ENCODE measurements around the gene ABHD16A.

Gene ABHD16A

GRCh38 chr6:31702819-31703716, at the start of gene ABHD16A:
ABHD16A (minus strand) TSS chr6:31703324; CDS start chr6:31703281, 43 bp downstream.
- peak within 1 kb of the TSS; percentile 95 for H3K4me3 ChIP-seq (ENCODE audit: low read depth, low read length)
- TF ChIP-seq CTCF (IDR thresholded peaks at IDR 0.05; ENCODE audit: low read depth, low read length, missing control alignments), result no peak
- peak; percentile 97 for DNase-seq (ENCODE audit: low read depth)
- in situ Hi-C loops (cut with HindIII; ENCODE audit: low sequenced_read_pairs), result no loop called here

DNA sequence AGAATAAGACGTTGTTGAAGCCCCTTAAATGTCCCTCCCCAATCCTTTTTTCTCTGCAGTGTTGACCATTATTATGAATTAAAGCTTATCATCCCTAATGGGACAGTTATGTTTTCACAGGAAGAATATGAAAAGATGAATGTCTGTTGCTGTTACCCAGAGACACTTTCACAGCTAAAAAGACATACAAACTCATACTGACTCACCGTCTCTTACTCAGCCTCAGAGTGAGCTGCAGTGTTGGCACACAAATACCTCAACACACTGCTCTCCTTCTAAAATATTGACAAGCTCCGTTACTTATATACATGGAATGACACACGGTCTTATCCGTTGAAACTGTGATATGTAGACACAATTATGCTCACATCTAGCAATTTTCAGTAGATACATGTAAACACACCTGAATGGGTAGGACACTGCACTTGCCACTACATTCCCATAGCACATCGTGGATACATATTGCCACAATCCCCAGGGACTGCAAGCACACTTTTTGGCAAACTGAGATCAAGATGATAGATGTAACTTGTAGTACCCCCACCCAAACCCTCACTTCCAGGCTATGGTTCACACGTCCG, 49.7 kb upstream of the ABHD16A start:
- no peak overlapping the region for H3K4me3 ChIP-seq (ENCODE audit: low read depth, low read length)
- in situ Hi-C loops (cut with HindIII; ENCODE audit: low sequenced_read_pairs), result no loop called here
- TF ChIP-seq CTCF (IDR thresholded peaks at IDR 0.05; ENCODE audit: low read depth, low read length, missing control alignments), result no peak
- DNase-seq (ENCODE audit: low read depth), result no peak

DNA sequence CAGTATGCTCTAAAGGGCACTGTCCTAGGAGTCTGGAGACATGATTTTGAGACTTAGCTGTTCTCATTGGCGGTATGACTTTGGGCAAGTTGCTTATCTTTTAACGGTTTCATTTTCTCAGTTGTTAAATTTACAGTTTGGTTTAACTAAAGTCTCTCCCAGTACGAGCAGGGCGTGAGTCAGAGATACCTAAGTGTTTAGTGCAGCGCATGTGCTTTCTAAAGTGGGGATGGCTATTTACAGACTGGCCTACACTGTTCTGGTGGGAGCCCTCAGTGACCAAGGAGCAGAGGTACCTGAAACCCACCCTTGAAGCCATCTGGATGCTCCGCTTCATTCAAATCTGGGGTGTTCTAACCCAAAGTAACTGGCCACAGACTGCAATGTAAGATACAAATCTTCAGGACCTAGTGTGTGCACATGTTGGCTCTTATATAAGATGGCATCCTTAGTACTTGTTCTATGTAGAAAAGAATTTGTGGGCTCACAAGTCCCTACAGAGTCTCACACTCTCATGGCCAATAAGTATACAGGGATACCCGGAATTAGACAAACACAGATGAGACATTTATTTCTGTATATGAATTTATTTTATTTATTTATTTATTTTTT, 47.4 kb upstream of the ABHD16A start:
- no peak for DNase-seq (ENCODE audit: low read depth)
- no peak for TF ChIP-seq CTCF (IDR thresholded peaks at IDR 0.05; ENCODE audit: low read depth, low read length, missing control alignments)
- in situ Hi-C loops (cut with HindIII; ENCODE audit: low sequenced_read_pairs), result no loop called here
- no peak overlapping the region for H3K4me3 ChIP-seq (ENCODE audit: low read depth, low read length)

GRCh38 chr6:31749301-31750036, 46.3 kb upstream of the ABHD16A start:
- no peak overlapping the region for H3K4me3 ChIP-seq (ENCODE audit: low read depth, low read length)
- no peak for TF ChIP-seq CTCF (IDR thresholded peaks at IDR 0.05; ENCODE audit: low read depth, low read length, missing control alignments)
- DNase-seq (ENCODE audit: low read depth), result no peak
- in situ Hi-C loops (cut with HindIII; ENCODE audit: low sequenced_read_pairs), result no loop called here

GRCh38 chr6:31744422-31744821, 41.3 kb upstream of the ABHD16A start:
- in situ Hi-C loops (cut with HindIII; ENCODE audit: low sequenced_read_pairs), result no loop called here
- no peak overlapping the region for H3K4me3 ChIP-seq (ENCODE audit: low read depth, low read length)
- no peak for DNase-seq (ENCODE audit: low read depth)
- no peak for TF ChIP-seq CTCF (IDR thresholded peaks at IDR 0.05; ENCODE audit: low read depth, low read length, missing control alignments)

DNA sequence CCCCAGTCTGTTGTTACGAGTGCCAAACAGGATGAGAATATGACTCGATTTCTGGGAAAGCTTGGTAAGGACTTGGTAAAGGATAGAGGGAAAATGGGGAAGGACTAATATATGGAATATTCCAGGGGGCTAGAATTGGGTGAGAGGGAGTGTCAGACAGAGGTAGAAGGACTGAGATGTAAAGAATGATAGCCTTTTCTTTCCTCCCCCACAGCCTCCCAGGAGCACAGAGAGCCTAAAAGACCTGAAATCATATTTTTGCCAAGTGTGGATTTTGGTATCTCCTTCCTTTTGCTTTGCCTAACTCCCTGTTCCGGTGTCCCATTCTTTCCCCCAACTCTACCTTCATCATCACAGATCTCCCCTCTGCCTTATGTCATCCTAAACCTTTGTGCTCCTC, 39.8 kb upstream of the ABHD16A start:
- in situ Hi-C loops (cut with HindIII; ENCODE audit: low sequenced_read_pairs), result no loop called here
- TF ChIP-seq CTCF (IDR thresholded peaks at IDR 0.05; ENCODE audit: low read depth, low read length, missing control alignments), result no peak
- no peak overlapping the region for H3K4me3 ChIP-seq (ENCODE audit: low read depth, low read length)
- DNase-seq (ENCODE audit: low read depth), result no peak

All from astrocyte of the cerebellum (primary cell).